GM12878 (cell line): ENCODE results near the gene PDZD7. TPM values are rescaled to one million over a fixed set of nuclear protein-coding genes. Genes with fewer than 3 reads are reported as not detected.
A peak's percentile ranks its signal among the peaks of the same experiment; 100 is the strongest.

ENCODE experiments used
- ATF2 ChIP-seq: IDR thresholded peaks from 2 replicates; pipeline ENCODE4 v1.6.1; 2012; ENCODE audit warnings: low read length, inconsistent platforms
- BRCA1 ChIP-seq: IDR thresholded peaks from 2 replicates; pipeline ENCODE4 v1.6.1; 2011; ENCODE audit warnings: low read depth, low read length, improper control_type of control experiment
- CHD2 ChIP-seq: IDR thresholded peaks from 2 replicates; pipeline ENCODE4 v1.6.1; 2011; ENCODE audit warnings: low read depth, low read length, improper control_type of control experiment, borderline replicate concordance
- DPF2 ChIP-seq: fragments of 450-650 bp; IDR thresholded peaks from 2 replicates; pipeline ENCODE4 v1.6.1; 2017; ENCODE audit warnings: mild to moderate bottlenecking
- E4F1 ChIP-seq: fragments of 450-650 bp; IDR thresholded peaks from 2 replicates; pipeline ENCODE4 v1.6.1; 2018; ENCODE audit warnings: borderline replicate concordance, mild to moderate bottlenecking; ENCODE audit not compliant: partially characterized antibody
- EED ChIP-seq: sonication (generic); IDR thresholded peaks from 2 replicates; pipeline ENCODE4 v1.6.1; 2016; ENCODE audit warnings: antibody characterized with exemption, low read depth
- EGR1 ChIP-seq, 2 experiments: IDR thresholded peaks; 1 replicate in 1 of 2; 2 replicates in 1 of 2; pipeline ENCODE4 v1.6.1; 2011 to 2012; ENCODE audit warnings: low read depth in 2 of 2, low read length in 2 of 2, borderline replicate concordance in 1 of 2, mild to moderate bottlenecking in 1 of 2, moderate library complexity in 1 of 2
- IKZF2 ChIP-seq, 2 experiments: fragments of 450-650 bp; IDR thresholded peaks; 2 replicates each; pipeline ENCODE4 v1.6.1; 2017; ENCODE audit warnings: mild to moderate bottlenecking in 2 of 2, moderate library complexity in 2 of 2
- MAX ChIP-seq: IDR thresholded peaks from 2 replicates; pipeline ENCODE4 v1.6.1; 2012; ENCODE audit warnings: low read depth, low read length, improper control_type of control experiment
- MEF2B ChIP-seq: fragments of 450-650 bp; IDR thresholded peaks from 2 replicates; pipeline ENCODE4 v1.6.1; 2018; ENCODE audit warnings: mild to moderate bottlenecking, moderate library complexity; ENCODE audit not compliant: partially characterized antibody, poor library complexity, severe bottlenecking
- MLLT1 ChIP-seq: fragments of 450-650 bp; IDR thresholded peaks from 2 replicates; pipeline ENCODE4 v1.6.1; 2016; ENCODE audit warnings: mild to moderate bottlenecking
- MXI1 ChIP-seq: fragments of 150-350 bp; IDR thresholded peaks from 2 replicates; pipeline ENCODE4 v1.6.1; 2011; ENCODE audit warnings: low read depth, mild to moderate bottlenecking, inconsistent platforms, low read length, improper control_type of control experiment
- MYC ChIP-seq: IDR thresholded peaks from 2 replicates; pipeline ENCODE4 v1.6.1; 2011; ENCODE audit warnings: mild to moderate bottlenecking, low read length, moderate library complexity, inconsistent platforms; ENCODE audit not compliant: insufficient read depth, insufficient replicate concordance, insufficient read length, severe bottlenecking
- NBN ChIP-seq: fragments of 450-650 bp; IDR thresholded peaks from 2 replicates; pipeline ENCODE4 v1.6.1; 2016
- RB1 ChIP-seq: fragments of 450-650 bp; formaldehyde crosslinking; IDR thresholded peaks from 2 replicates; pipeline ENCODE4 v1.6.1; 2017; ENCODE audit warnings: mild to moderate bottlenecking, borderline replicate concordance
- RUNX3 ChIP-seq: IDR thresholded peaks from 2 replicates; pipeline ENCODE4 v1.6.1; 2012; ENCODE audit warnings: low read length, inconsistent platforms
- SIN3A ChIP-seq: IDR thresholded peaks from 2 replicates; pipeline ENCODE4 v1.6.1; 2012; ENCODE audit warnings: low read depth, low read length, improper control_type of control experiment
- SRF ChIP-seq, 2 experiments: IDR thresholded peaks; 2 replicates each; pipeline ENCODE4 v1.6.1; 2011; ENCODE audit warnings: low read depth in 2 of 2, low read length in 2 of 2, mild to moderate bottlenecking in 1 of 2, moderate library complexity in 1 of 2
- STAT1 ChIP-seq: fragments of 450-650 bp; conservative IDR thresholded peaks from 2 replicates; pipeline ENCODE4 v1.6.1; 2014; ENCODE audit warnings: antibody characterized with exemption, mild to moderate bottlenecking
- USF1 ChIP-seq: IDR thresholded peaks from 2 replicates; pipeline ENCODE4 v1.6.1; 2011; ENCODE audit warnings: borderline replicate concordance, low read depth, mild to moderate bottlenecking, moderate library complexity, mixed read lengths, low read length; ENCODE audit not compliant: insufficient read depth; ENCODE audit errors: extremely low read length
- ZNF217 ChIP-seq: fragments of 450-650 bp; IDR thresholded peaks from 2 replicates; pipeline ENCODE4 v1.6.1; 2017; ENCODE audit warnings: antibody characterized with exemption, mild to moderate bottlenecking
- polyA plus RNA-seq, 11 experiments: library from polyadenylated mRNA; depleted of rRNA in 4 of 11; unstranded in 6 of 11; stranded (reverse) in 5 of 11; fragments of >200 nt; fragmentation: Nextera tagmentation in 4 of 11; fragmentation: Illumina TruSeq in 1 of 11; extraction: Ambion mirVana in 4 of 11; extraction: Trizol in 1 of 11; gene quantifications; 1 replicate in 1 of 11; 2 replicates in 10 of 11; pipeline versions ENCODE4 v1.2.1 to v1.2.3, GENCODE V29; 2011 to 2016; ENCODE audit warnings: inconsistent platforms in 2 of 11, missing spikeins in 2 of 11, low read depth in 1 of 11
- total RNA-seq, 4 experiments: library from RNA; depleted of rRNA in 3 of 4; stranded (reverse); fragments of >200 nt in 3 of 4; fragmentation: Illumina TruSeq in 1 of 4; extraction: Trizol in 1 of 4; gene quantifications; 2 replicates each; pipeline versions ENCODE4 v1.2.1 to v1.2.3, GENCODE V29; 2013 to 2021

The PDZD7 gene
- total and polyA plus RNA-seq, 10 of the 15 experiments (the other 5 are each of a cell fraction or from before 2014, with no cell fraction given), result 0.01 to 0.20 (median 0.03) TPM; not detected in 7

- TF ChIP-seq MXI1 (peak; percentile 65), ATF2 (no peak), EGR1 (IDR thresholded peaks at IDR 0.05; ENCODE audit: borderline replicate concordance in 1 of 2, low read depth in 2 of 2, low read length in 2 of 2) (0 out of 3 replicates have a peak, but pooled peaks of 1 of the 2 experiments have one; percentile 25), SIN3A (peak; percentile 42; the same call in 1 of the 2 replicates), MAX (0 out of 2 replicates have a peak, but pooled peaks have one; percentile 27), NBN (0 out of 2 replicates have a peak, but pooled peaks have one; percentile 28), SRF (IDR thresholded peaks at IDR 0.05; ENCODE audit: low read depth in 2 of 2, low read length in 2 of 2) (0 out of 4 replicates have a peak, but pooled peaks of 1 of the 2 experiments have one; percentile 11), CHD2 (peak; percentile 94), MEF2B (peak; percentile 30), E4F1 (peak; percentile 67), RB1 (no peak), MYC (no peak), BRCA1 (peak; percentile 69), EED (peak; percentile 71; the same call in 1 of the 2 replicates), USF1 (no peak), ZNF217 (no peak), STAT1 (0 out of 2 replicates have a peak, but pooled peaks have one; percentile 21), IKZF2 (IDR thresholded peaks at IDR 0.05) (peak; percentile 73 to 74), DPF2 (peak; percentile 96), RUNX3 (peak; percentile 50), MLLT1 (peak; percentile 64; the same call in 1 of the 2 replicates)
Observed at GRCh38 chr10:101042667-101043362, 11.9 kb upstream of the PDZD7 start (continued).
